ENCODE results near the gene FGG.

The FGG gene

GRCh38 chr4:154612472-154613414 lies at the start of gene FGG:
Gene FGG (minus strand): TSS chr4:154612656. CDS start chr4:154612609, 47 bp downstream.
- no peak for DNase-seq

- no peak for DNase-seq
Observed at GRCh38 chr4:154660052-154660451, 47.6 kb upstream of the FGG start.

GRCh38 chr4:154658680-154659405 lies 46.4 kb upstream of the FGG start:
- no peak for DNase-seq

- DNase-seq = no peak
Observed at GRCh38 chr4:154643493-154643892, 31.0 kb upstream of the FGG start.

GRCh38 chr4:154642373-154643009 lies 30.0 kb upstream of the FGG start:
- DNase-seq = no peak

GRCh38 chr4:154640999-154641398 lies 28.5 kb upstream of the FGG start:
- DNase-seq = no peak

GRCh38 chr4:154634058-154634457 lies 21.6 kb upstream of the FGG start:
- DNase-seq = no peak

GRCh38 chr4:154631828-154632227 lies 19.4 kb upstream of the FGG start:
- DNase-seq = no peak

- DNase-seq = no peak
Observed at GRCh38 chr4:154630324-154630723, 17.9 kb upstream of the FGG start.

- peak; percentile 76 for DNase-seq
Observed at GRCh38 chr4:154626793-154627484, 14.5 kb upstream of the FGG start.

- DNase-seq = no peak
Observed at GRCh38 chr4:154625971-154626370, 13.5 kb upstream of the FGG start.

- DNase-seq = no peak
Observed at GRCh38 chr4:154623995-154624394, 11.5 kb upstream of the FGG start.

- DNase-seq = no peak
Observed at GRCh38 chr4:154623436-154623835, 11.0 kb upstream of the FGG start.

- no peak for DNase-seq
Observed at GRCh38 chr4:154622598-154622997, 10.1 kb upstream of the FGG start.

- DNase-seq = no peak
Observed at GRCh38 chr4:154620111-154620510, 7.7 kb upstream of the FGG start.

GRCh38 chr4:154618708-154619315 lies 6.4 kb upstream of the FGG start:
- peak; percentile 74 for DNase-seq

GRCh38 chr4:154617820-154618317 lies 5.4 kb upstream of the FGG start:
- DNase-seq = no peak

GRCh38 chr4:154616731-154617130 lies 4.3 kb upstream of the FGG start:
- no peak for DNase-seq

- DNase-seq = no peak
Observed at GRCh38 chr4:154616287-154616686, 3.8 kb upstream of the FGG start.

- DNase-seq = no peak
Observed at GRCh38 chr4:154615211-154615610, 2.8 kb upstream of the FGG start.

- DNase-seq = no peak
Observed at GRCh38 chr4:154614306-154614705, 1.9 kb upstream of the FGG start.

GRCh38 chr4:154611833-154612232 lies 623 bp downstream of the FGG start:
- no peak for DNase-seq
